GM19043 (cell line): ENCODE data around the gene ZNF143.
"Not testable (repeated sequence)": the region's sequence is repeated elsewhere in the genome, so short reads cannot be mapped to it uniquely, and the experiment has no call there.

ENCODE experiments used
- ATAC-seq: cut with Tn5 transposase; IDR thresholded peaks from one replicate; pipeline ENCODE4 v1.9.1; 2021; ENCODE audit warnings: low read depth; ENCODE audit not compliant: unreplicated experiment

The ZNF143 gene

DNA sequence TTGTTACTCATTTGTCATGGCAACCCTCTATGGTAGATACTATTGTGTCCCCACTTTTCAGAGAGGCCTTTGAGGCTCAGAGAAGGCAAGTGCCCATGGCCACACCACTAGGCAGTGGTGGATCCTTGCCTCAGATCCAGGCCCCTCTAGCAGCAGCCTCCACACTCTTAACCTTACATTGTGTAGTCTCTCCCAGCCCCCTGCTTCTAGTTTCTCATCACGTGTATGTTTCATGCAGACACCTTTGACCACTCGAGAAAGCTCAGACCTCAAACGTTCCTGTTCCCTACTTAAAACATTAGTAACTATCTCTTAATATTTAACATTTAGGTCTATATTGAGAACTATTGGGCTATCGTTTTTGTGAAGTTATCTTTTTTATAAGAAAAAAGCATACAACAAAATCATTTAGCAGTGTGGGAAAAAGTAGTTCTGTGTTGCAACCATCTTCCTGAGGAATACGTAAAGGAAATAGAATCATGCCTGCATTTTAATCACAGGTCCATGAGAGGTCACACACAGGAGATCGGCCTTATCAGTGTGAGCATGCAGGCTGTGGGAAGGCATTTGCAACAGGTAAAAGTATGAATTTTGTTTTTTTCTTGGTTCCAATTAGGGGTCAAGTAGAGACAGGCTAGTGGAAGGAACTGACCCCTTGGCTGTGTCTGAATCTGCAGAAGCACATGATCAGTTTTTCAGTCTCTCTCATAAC, 35.1 kb downstream of the ZNF143 start:
- no peak for ATAC-seq

DNA sequence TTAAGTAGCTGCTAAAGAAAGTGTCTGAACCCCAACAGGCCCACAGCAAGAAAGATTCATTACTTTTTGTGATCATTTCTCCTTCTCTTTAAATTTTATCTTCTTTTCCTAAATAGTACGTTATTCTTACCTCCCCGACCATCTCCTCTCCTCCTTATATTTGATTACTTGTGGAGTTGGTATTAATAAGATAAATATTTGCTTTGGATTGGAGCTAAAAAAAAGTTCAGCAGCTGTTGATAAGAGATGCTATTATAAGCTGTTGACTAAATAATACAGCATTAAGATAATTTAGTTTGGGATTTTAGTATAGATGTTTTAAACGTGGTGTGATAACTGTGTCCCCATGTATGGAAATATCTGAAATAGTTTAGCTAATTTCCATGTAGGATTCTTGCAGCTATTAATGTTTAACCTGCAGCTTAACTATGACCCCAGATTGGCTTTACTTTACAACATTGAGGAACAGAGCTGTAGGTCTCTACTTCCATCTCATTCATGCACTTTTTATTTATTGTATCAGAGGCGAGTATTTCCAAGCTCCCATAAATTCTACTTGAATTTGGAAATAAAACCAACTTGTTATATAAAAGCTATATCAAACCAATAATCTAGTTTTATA, 37.8 kb downstream of the ZNF143 start:
- ATAC-seq, result no peak

DNA sequence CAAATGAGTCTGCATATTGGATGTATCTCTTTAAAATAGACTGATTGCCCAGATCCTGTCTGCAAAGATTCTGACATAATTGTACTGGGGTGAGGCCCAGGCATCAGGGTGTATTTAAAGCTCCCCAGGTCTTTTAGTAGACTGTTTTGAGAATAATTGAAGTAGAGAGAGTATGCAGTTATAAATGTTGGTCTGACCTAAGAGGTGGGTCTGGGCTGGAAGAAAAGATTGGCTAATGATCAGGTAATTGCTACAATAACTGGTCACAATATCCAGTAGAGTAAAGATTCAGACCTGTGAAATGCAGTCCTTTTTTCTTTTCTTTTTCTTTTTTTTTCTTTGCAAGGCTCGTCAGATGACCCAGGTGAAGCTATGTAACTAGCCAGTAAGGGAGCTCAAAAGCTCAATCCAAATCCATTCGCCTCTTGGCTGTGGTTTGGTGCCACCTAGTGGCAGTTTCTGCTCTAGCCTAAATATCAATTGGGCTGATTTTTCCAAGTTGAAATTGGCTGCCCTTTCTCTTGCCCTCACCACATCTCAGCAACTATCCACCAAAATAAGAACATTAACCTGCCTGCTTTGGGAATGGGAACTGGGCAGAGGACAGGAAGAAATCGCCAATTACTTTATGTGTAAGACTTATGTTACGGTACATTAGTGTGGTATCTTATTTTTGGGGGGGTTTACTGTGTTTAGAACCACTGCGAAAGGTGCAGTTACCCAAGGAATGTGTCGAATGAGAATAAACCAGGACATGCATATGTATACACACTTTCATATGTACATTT, 45.9 kb downstream of the ZNF143 start:
- no peak for ATAC-seq

DNA sequence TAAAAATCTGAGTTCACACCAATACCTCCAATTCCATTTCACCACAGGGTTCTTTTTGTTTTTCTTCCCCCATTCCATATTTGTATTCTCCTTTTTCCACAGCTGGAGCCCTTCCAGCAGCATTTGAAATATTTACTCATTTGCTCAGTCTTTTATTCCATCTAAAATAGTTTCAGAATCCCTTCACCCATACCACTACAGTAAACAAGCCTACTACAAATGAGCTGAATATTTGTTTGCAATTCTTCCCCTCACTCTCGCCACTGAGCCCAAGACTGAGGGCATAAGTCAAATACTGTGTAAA, 46.4 kb downstream of the ZNF143 start:
- no peak for ATAC-seq

DNA sequence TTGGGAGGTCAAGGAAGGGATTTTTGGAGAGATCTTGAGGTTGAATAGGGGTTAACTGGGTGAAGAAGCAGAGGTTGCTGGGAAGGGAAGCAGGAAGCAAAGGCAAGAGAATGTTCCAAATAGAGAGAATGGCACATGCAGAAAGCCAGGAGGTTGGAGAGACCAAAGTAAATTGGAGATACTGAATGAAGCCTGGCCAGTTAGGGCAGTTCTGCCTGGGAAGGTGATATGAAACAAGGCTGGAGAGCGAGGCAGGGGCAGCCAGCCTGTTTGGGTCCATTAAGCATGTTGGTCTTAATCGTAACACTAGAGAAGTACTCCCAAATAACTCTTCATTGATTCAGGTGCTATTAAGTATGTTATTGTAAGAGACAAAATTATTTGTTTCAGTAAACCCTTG, 48.2 kb downstream of the ZNF143 start:
- no peak for ATAC-seq

DNA sequence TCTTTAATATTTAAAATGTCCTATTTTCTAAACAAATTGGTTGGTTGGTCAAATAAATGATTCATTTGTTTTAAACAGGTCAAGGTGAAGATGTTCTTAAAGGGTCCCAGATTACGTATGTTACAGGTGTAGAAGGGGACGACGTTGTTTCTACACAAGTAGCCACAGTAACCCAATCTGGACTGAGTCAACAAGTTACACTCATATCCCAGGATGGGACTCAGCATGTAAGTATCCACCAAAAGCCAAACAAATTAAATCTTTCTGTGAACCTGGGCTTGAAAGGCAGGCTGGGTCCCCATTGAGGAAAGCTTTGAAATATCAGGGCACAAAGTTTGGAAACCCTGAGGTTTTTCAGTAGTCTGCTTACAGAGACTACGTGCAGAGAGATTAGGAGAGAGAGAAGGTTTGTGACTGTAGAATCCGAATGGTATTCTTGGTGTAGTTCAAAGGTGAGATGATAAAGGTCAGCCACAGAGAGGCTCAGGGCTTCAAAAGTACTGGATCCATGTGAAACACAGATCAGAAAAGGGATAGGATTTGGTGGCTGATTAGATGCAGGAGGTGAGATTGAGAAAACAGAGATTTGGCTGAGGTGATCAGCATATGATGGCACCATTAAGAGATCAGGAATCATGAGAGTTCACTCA, 51.7 kb downstream of the ZNF143 start:
- ATAC-seq, result no peak

DNA sequence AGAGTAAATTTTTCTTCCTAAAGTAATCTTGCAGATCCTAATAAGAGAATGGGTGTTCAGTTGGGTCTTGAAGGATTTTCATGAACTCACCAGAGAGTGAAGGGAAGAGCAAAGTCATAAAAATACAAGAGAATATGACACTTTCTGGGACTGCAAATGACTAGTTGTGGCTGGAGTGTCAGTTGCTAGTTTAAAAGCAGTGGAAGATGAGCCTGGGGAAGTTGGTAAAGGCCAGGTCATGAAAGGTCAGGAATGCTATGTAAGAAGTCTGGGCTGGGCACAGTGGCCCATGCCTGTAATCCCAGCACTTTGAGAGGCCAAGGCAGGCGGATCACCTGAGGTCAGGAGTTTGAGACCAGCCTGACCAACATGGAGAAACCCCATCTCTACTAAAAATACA, 53.8 kb downstream of the ZNF143 start:
- ATAC-seq, result not testable (repeated sequence)

DNA sequence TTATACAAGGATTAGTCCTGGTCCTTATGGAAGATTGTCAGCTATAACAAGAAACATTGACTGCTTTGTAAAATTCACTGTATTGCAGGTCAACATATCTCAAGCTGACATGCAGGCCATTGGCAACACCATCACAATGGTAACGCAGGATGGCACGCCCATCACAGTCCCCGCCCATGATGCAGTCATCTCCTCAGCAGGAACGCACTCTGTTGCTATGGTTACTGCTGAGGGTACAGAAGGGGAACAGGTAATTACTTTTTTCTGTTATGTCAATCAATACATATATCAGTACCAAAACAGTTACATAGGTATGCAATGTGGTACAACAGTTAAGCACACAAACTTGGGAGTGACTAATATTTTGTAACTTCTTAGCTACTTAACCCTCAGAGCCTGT, 55.3 kb downstream of the ZNF143 start:
- no peak for ATAC-seq

DNA sequence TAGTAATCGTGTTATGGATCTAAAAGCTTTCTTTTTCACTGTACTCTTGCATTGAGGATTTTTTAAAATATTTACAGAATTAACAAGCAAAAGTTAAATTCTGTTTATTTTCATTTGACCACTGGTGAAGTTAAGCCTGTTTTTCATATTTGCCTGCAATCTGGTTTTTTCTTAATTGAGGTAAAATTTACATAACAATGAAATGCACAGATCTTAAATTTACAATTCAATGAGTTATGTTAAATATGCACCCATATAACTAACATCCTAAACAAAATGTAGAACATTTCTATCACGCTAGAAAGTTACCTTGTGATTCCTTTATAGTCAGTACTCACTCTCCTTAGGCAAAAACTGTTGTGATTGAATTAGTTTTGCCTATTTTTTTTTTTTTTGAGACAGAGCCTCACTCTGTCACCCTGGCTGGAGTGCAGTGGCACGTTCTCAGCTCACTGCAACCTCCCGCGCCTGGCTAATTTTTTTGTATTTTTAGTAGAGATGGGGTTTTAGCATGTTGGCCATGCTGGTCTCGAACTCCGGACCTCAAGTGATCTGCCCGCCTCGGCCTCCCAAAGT, 58.1 kb downstream of the ZNF143 start:
- no peak for ATAC-seq

DNA sequence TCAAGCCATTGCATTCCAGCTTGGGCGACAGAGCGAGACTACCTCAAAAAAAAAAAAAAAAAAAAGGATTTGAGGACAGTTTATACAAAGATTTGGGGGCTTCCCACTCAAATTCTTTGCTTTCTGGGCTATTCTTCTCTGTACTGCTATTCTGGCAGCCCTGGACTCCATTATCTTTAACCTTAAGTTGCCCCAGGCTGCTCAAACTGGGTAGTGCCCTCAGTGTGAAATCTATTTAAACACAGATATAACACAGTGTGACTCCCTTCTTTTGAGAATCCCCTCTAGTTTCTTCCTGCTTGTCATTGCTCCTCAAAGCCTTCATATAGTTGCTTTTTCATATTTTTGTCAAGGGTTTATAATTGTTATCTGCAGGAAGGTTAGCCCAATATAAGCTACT, 63.2 kb downstream of the ZNF143 start:
- ATAC-seq, result no peak

DNA sequence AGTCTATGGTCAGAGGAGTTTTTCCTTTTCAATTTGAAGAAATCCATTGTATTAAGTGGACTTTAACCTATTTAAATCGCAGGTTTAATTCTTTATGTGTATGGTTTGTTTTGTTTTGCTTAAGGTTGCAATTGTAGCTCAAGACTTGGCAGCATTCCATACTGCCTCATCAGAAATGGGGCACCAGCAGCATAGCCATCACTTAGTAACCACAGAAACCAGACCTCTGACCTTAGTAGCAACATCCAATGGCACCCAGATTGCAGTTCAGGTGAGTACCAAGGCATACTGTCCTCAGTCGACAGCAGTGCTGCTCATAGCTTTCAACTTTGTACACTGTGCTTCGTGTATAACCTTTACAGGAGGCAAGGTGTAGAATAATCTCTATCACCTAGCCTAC, 64.3 kb downstream of the ZNF143 start:
- ATAC-seq, result no peak

DNA sequence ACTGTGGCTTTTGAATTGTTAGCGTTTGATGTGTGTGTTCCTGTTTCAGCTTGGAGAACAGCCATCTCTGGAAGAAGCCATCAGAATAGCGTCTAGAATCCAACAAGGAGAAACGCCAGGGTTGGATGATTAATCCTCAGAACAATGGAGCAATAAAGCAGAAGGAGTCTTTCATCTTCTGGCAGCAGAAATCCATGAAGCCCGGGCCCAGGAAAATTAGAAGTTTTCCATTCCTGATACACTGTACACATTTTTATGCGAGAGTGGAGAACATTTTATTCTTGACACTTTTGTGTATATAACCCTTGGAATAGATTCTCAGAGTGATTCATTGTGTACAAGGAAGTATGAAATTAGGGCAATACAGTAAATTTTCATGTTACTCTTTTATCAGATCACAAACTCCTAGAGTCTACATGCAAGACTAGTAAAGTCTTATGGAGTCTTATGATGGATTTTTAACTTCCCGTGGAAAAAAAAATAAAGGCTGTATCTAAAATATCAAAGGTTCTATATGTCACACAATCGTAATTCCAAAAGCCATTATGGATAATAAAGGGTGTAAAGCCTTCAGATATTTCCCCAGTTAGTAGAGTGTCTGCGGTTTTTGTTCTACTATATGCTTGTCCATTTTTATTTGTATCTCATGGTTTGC, 66.8 kb downstream of the ZNF143 start:
- no peak for ATAC-seq

DNA sequence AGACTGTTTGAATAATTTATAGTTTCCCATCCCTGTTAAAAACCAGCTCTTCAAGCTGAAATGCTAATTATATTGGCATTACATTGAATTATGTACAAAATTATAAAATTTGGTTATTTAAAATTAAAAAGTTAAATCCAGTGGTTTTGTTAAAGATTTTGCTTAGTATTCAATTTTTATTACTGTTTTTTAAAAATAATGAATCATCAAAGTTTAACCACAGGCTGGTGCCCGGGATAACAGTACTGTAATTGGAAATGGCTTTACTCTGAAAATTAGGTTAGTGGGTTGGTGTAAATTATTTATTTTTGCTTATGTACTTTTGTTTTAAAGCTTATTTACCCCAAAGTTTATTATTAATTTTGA, 67.3 kb downstream of the ZNF143 start:
- ATAC-seq, result no peak

DNA sequence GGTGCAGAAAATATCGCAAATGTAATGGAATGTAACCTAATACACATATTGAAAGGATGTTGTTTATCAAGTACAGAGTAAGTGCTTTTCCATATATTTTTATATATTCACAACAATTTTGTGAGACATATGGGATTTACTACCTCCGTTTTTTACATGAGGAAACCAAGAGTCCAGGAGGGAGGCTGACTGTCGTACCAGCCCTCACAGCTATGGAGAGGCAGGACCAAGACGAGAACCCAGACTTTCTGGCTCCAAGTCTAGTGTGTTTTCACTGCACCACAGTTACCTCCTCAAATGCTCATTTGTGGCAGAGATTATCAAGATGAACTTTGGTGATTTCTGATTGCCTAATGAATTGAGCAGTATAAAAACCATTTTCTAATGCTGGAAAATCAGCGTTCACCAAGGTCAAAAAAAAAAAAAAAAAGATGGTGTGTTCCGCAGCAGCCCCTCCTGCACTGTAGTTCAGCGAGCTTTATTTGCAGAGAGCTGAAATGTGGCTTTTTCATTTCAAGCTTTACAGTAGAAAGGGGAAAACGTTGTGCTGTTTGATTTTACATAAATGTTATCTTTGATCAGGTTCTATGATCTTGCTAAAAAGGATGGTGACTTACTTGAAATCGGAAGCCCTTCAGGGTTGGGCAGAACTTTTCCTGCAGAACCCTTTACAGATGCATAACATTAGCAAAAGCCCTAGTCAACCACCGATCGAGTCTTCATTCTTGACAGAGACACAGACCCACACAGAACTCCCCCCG, 67.9 kb downstream of the ZNF143 start:
- ATAC-seq, result no peak

DNA sequence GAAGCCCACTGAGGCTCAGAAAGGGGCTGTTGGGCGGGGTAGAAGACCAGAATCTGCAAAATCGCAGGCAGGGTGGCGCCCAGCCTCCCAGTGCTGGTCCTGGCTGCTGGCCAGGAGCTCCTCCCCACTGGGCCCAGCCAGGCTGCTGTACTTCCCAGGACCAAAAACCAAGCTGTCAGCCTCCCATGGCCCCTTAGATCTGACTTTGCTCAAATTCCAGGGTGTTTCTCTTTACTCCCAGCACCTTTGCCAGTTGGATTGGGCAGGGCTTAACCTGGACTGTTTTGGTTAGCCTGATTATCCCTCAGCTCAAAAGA, 68.5 kb downstream of the ZNF143 start:
- no peak for ATAC-seq

DNA sequence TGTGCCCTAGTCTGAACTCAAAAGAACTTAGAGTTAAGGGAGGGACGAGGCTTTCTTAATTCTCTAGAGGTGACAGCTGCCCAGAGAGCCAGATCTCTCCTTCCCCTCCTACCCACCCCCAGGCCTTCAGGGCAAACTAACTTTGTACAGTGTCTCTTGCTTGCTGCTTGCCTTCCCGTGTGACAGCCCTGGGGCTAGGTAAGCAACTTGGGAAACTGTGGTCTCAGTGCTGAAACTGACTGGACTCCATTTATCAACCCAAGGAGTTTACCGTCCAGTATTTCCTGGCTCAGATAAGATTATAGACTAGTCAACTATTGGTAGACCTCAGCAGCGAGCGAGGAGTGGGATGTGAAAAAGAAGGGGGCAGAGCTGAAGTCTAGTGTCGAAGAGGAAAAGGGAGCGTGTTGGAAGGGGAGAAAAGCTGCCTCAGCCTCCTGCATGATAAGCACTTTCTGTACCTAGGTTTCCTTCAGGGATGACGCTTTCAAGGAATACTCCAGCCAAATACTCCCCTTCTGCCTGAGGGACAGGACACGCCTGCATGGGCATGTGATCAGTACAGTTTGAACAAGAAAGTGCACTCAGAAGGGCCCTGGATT, 69.3 kb downstream of the ZNF143 start:
- no peak for ATAC-seq

DNA sequence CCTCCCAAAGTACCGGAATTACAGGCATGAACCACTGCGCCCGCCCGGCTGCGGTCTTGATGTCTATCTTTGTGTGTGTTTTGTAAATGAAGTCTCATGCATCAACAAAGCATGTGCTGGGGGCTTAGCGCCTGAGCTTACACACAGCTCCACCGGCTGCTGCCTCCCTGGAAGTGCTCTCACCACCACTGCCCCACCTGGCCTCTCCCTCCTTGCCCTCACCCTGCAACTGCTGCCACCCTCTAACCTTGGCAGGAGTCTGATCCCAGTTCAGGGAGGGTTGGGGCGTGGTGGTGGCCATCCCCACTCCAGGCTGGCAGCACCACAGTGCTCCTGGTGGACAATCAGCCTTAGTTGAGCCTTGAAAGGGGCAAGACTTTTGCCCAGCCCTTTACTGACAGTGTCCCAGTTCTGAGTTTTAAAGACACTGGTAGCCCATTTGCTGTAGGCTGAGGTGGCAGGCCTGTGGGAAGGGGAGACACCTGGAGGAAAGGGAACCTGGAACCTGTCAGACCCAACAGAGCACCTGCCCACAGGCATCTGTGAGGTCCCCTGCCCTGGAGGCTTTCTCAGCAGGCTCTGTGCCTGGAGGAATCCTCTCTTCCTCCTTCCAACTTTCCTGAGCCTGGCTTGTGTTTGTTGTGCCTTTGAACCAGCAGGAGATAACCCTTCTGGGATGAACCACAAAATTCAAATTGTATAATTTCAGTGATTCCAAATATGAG, 70.3 kb downstream of the ZNF143 start:
- no peak for ATAC-seq

DNA sequence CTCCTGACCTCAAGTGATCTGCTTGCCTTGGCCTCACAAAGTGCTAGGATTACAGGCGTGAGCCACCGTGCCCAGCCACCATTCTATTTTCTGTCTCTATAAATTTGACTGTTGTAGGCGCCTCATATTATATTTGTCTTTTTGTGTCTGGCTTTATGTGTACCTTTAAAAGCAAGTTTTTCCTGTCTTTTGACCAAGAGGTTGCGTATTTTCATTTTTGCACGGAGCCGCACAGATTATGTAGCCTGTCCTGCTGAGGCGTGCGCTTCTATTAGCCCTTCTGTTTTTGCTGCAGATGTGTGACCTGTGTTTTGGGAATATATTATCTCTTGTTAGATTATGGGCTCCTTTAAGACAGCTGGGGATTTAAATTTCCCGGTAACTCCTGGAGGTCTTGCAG, 72.2 kb downstream of the ZNF143 start:
- no peak for ATAC-seq
